OCI-LY1 (cell line): ENCODE data around the gene MUL1.

Source experiments
- CTCF ChIP-seq: fragments of 200-600 bp; sonication (generic), shearing (Covaris generic); IDR thresholded peaks from 2 replicates; pipeline ENCODE4 v1.5.1; 2017; ENCODE audit warnings: mild to moderate bottlenecking, antibody characterized with exemption, low read length, moderate library complexity, mixed read lengths
- EZH2 ChIP-seq: fragments of 200-600 bp; sonication (generic), shearing (Covaris generic); IDR thresholded peaks from 2 replicates; pipeline ENCODE4 v1.8.0; 2017; ENCODE audit warnings: borderline replicate concordance, mixed run types, mild to moderate bottlenecking, antibody characterized with exemption, low read length, moderate library complexity, mixed read lengths

GRCh38 chr1:20473894-20474293, 34.1 kb downstream of the MUL1 start:
- TF ChIP-seq EZH2, result no peak
- no peak for TF ChIP-seq CTCF
